HG02973 (cell line): ENCODE results near the gene EDN2.

Source experiments
- ATAC-seq: cut with Tn5 transposase; IDR thresholded peaks from one replicate; pipeline ENCODE4 v1.9.1; 2021; ENCODE audit warnings: moderate library complexity; ENCODE audit not compliant: unreplicated experiment

EDN2 gene

GRCh38 chr1:41484402-41485241 lies at the start of gene EDN2:
Gene EDN2 (minus strand): TSS chr1:41484683. CDS start chr1:41484601, 82 bp downstream.
- no peak for ATAC-seq

- no peak for ATAC-seq
Observed at GRCh38 chr1:41533731-41534080, 49.2 kb upstream of the EDN2 start.

- no peak for ATAC-seq
Observed at GRCh38 chr1:41533016-41533730, 48.7 kb upstream of the EDN2 start.

- no peak for ATAC-seq
Observed at GRCh38 chr1:41532206-41532975, 47.9 kb upstream of the EDN2 start.

GRCh38 chr1:41530411-41530810 lies 45.9 kb upstream of the EDN2 start:
- no peak for ATAC-seq

GRCh38 chr1:41529621-41530395 lies 45.3 kb upstream of the EDN2 start:
- ATAC-seq = no peak

- no peak for ATAC-seq
Observed at GRCh38 chr1:41528726-41529605, 44.5 kb upstream of the EDN2 start.

- ATAC-seq = no peak
Observed at GRCh38 chr1:41528106-41528505, 43.6 kb upstream of the EDN2 start.

GRCh38 chr1:41526956-41527561 lies 42.6 kb upstream of the EDN2 start:
- ATAC-seq = no peak

- no peak for ATAC-seq
Observed at GRCh38 chr1:41525891-41526587, 41.6 kb upstream of the EDN2 start.

- no peak for ATAC-seq
Observed at GRCh38 chr1:41524676-41525675, 40.5 kb upstream of the EDN2 start.

GRCh38 chr1:41523949-41524675 lies 39.6 kb upstream of the EDN2 start:
- ATAC-seq = no peak

- ATAC-seq = no peak
Observed at GRCh38 chr1:41523071-41523470, 38.6 kb upstream of the EDN2 start.

GRCh38 chr1:41521766-41522165 lies 37.3 kb upstream of the EDN2 start:
- no peak for ATAC-seq

- no peak for ATAC-seq
Observed at GRCh38 chr1:41520951-41521752, 36.7 kb upstream of the EDN2 start.

GRCh38 chr1:41519667-41520066 lies 35.2 kb upstream of the EDN2 start:
- ATAC-seq = no peak
